Transverse colon (tissue), 4 donors: ENCODE results near the gene FAM89A. TPM values are rescaled to one million over a fixed set of nuclear protein-coding genes. Genes with fewer than 3 reads are reported as not detected.
"Not testable (repeated sequence)": the region's sequence is repeated elsewhere in the genome, so short reads cannot be mapped to it uniquely, and the experiment has no call there.

Experiments
- DNase-seq: peaks from one replicate; pipeline ENCODE4 v3.0.0-alpha.2; 2019
- H3K27ac ChIP-seq, 4 donors: fragments of 200-600 bp; sonication (generic); 2 replicates each; pipeline ENCODE4 v1.5.1; 2016 to 2018; ENCODE audit warnings: inconsistent platforms in 4 of 4
- H3K27me3 ChIP-seq: fragments of 200-600 bp; sonication (generic); 2 replicates; pipeline ENCODE4 v1.5.1; 2017; ENCODE audit warnings: inconsistent platforms
- H3K36me3 ChIP-seq, 4 donors: fragments of 200-600 bp; sonication (generic); 2 replicates each; pipeline ENCODE4 v1.5.1; 2017 to 2019; ENCODE audit warnings: inconsistent platforms in 4 of 4
- H3K4me1 ChIP-seq, 4 donors: fragments of 200-600 bp; sonication (generic); 2 replicates each; pipeline ENCODE4 v1.5.1; 2017 to 2020; ENCODE audit warnings: inconsistent platforms in 4 of 4
- H3K4me3 ChIP-seq, 4 donors: fragments of 200-600 bp; sonication (generic); 1 replicate in 1 of 4; 2 replicates in 3 of 4; pipeline versions ENCODE4 v1.5.1 to v1.6.1; 2017 to 2019; ENCODE audit warnings: inconsistent platforms in 4 of 4
- H3K9me3 ChIP-seq, 2 donors: fragments of 200-600 bp; sonication (generic); 2 replicates each; pipeline ENCODE4 v1.5.1; 2017 to 2019; ENCODE audit warnings: inconsistent platforms in 2 of 2
- CTCF ChIP-seq, 5 experiments: fragments of 200-600 bp in 3 of 5; fragments of 450-650 bp in 2 of 5; sonication (generic) in 3 of 5; IDR thresholded peaks; 1 replicate in 2 of 5; 2 replicates in 3 of 5; pipeline ENCODE4 v1.5.1; 2016 to 2017; ENCODE audit warnings: antibody characterized with exemption in 5 of 5, inconsistent platforms in 3 of 5, mild to moderate bottlenecking in 2 of 5, moderate library complexity in 1 of 5
- EP300 ChIP-seq: sonication (generic); formaldehyde crosslinking; IDR thresholded peaks from one replicate; pipeline ENCODE4 v1.6.1; 2017; ENCODE audit warnings: antibody characterized with exemption, low read depth
- POLR2A ChIP-seq: fragments of 450-650 bp; IDR thresholded peaks from one replicate; pipeline ENCODE4 v1.6.1; 2016; ENCODE audit warnings: antibody characterized with exemption, mild to moderate bottlenecking, moderate library complexity
- POLR2AphosphoS5 ChIP-seq, 3 donors: sonication (generic); formaldehyde crosslinking; IDR thresholded peaks; one replicate each; pipeline ENCODE4 v1.6.1; 2016; ENCODE audit warnings: antibody characterized with exemption in 3 of 3
- WGBS, 2 donors: methylation state at CpG; one replicate each; pipeline ENCODE4 v1.1.5; 2018; ENCODE audit warnings: low coverage in 1 of 2; 5-methylcytosine and 5-hydroxymethylcytosine counted together
- in situ Hi-C, 4 donors: fragments of 200-750 bp; cut with MboI; loops; one replicate each; pipeline versions ENCODE4 v1.15.0 to v1.15.1; 2017; ENCODE audit warnings: low sequenced_read_pairs in 3 of 4, low pct_ligation_motif_present in 1 of 4, low pct_unique_long_range_greater_than_20kb in 1 of 4
- intact Hi-C: fragments of 100-400 bp; cut with DNase I; formaldehyde crosslinking; loops from one replicate; pipeline ENCODE4 v1.15.1; 2023; ENCODE audit warnings: low total_unique reads
- total RNA-seq, 4 donors: library from RNA; depleted of rRNA; stranded (reverse); fragments of >200 nt; gene quantifications; one replicate each; pipeline ENCODE4 v1.1.0, GENCODE V29; 2016

Gene FAM89A
- total RNA-seq, 4 donors from 2014 or later: 3.3 to 10.7 (median 7.8) TPM

DNA sequence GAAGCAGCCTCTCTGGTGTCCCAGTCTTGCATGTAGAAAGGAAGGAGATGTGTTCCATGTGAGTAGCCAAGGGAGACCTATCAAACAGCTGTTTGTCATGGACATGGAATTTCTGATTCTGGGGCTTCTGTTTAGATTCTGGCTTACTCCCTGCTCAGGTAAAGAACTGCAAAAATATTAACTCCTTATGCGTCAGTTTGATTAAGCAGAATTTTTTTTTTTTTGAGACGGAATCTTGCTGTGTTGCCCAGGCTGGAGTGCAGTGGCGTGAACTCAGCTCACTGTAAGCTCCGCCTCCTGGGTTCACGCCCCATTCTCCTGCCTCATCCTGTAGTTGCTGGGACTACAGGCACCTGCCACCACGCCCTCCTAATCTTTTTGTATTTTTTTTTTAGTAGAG is 54.3 kb downstream of the FAM89A start:
- Histone ChIP-seq H3K27me3 (no peaks in the 10 kb centered on the region), H3K4me3 (no peak overlapping the region), H3K36me3 (peaks cover 0 to 18% (median 0%) of the 10 kb centered on the region in 4 donors), H3K27ac (peak overlapping the region; percentile 68 to 80 (median 74)), H3K9me3 (no peaks in the 10 kb centered on the region), H3K4me1 (peaks cover 3 to 52% (median 31%) of the 10 kb centered on the region in 4 donors)
- 52 to 59% methylated on average over 6 of the region's 6 CpGs for WGBS, 2 donors
- in situ Hi-C loops (no loop called here), intact Hi-C loops (no loop called here)
- DNase-seq: peak; percentile 71
- no peak for TF ChIP-seq CTCF (IDR thresholded peaks at IDR 0.05)
- no peak for TF ChIP-seq POLR2AphosphoS5 (IDR thresholded peaks at IDR 0.05)
- TF ChIP-seq EP300: no peak
- no peak for TF ChIP-seq POLR2A

DNA sequence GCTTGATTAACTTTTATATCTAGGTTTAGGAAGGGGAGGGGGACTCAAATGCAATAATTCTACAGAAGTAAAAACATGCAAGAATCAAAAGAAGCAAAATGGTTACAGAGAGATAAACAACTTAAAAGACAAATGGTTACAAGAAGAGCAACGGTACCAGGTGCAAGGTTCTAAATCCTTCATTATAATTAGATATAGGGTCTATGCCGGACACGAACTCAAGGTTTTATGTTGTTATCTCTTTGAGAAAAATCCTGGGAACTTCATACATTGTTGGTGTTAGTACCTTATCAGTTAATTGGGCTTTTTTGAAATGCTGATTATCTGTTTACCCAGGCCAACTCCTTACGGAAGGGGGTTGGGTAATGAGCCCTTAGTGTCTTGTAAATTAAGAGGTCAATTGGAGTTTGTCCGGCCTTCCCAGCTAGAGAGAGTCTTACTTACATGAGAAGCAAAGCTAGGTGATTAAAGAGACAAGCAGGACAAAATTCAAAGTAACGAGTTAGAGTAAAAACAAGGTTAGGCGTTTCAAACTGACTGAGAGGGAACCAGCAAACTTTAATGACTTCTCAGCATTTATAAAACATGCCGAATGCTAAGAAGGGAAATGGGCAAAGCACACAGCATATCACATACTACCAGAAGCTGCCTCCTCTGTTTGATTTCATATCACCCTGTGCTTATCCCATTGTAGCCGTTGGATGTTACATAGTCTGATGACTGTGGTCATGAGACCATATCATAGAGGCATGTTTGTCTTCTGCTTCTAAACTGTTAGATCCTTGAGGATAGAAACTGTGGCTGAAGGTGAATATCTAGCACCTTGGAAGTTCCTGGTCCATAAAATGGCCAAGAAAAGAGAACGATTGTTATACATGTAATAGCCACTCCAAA is 55.2 kb downstream of the FAM89A start:
- H3K4me3 ChIP-seq, H3K9me3 ChIP-seq, H3K27me3 ChIP-seq, in situ Hi-C loops, intact Hi-C loops, DNase-seq: not testable (repeated sequence)
- peak overlapping the region; percentile 68 to 80 (median 74) for H3K27ac ChIP-seq
- peaks cover 7 to 59% (median 35%) of the 10 kb centered on the region in 4 donors for H3K4me1 ChIP-seq
- WGBS, 2 donors: 43 to 50% methylated on average over 9 to 10 of the region's 10 CpGs
- H3K36me3 ChIP-seq: peaks cover 0 to 13% (median 0%) of the 10 kb centered on the region in 4 donors

GRCh38 chr1:230983811-230984210 is 56.2 kb downstream of the FAM89A start:
- DNase-seq: no peak
- no peak overlapping the region for H3K4me3 ChIP-seq
- H3K27ac ChIP-seq: peak overlapping the region in 3 of 4 donors; percentile 72 to 80 (median 77)
- intact Hi-C loops: no loop called here
- no peak for TF ChIP-seq POLR2A
- TF ChIP-seq CTCF (IDR thresholded peaks at IDR 0.05): no peak
- no peak for TF ChIP-seq POLR2AphosphoS5 (IDR thresholded peaks at IDR 0.05)
- TF ChIP-seq EP300: no peak
- in situ Hi-C loops: no loop called here
- WGBS, 2 donors: 83 to 94% methylated on average over 3 to 5 of the region's 5 CpGs
- H3K27me3 ChIP-seq: no peaks in the 10 kb centered on the region
- peaks cover 0 to 4% (median 0%) of the 10 kb centered on the region in 4 donors for H3K36me3 ChIP-seq
- H3K9me3 ChIP-seq: no peaks in the 10 kb centered on the region
- H3K4me1 ChIP-seq: peaks cover 10 to 65% (median 40%) of the 10 kb centered on the region in 4 donors

DNA sequence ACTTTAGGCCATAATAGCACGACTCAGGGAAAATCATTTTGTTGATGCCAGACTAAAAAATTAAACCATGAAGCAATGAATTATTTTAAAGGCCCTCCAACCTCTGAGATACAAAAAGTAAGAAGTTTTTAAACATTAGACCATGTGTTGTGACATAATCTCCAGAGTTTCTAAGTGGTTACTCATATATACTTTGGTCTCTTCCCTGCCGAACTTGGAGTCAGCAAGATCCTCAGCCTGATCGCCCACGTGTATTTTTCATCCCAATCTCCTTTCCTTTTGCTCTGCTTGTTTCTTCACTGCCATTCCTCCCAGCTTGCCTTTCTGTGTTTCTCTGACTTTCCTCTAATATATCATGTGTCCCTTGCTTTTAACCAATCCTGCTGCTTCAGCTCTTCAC is 57.4 kb downstream of the FAM89A start:
- Histone ChIP-seq H3K4me3 (no peak overlapping the region), H3K27me3 (no peaks in the 10 kb centered on the region), H3K27ac (peak overlapping the region in 1 of 4 donors; percentile 80), H3K9me3 (no peaks in the 10 kb centered on the region), H3K36me3 (peaks cover 0 to 4% (median 0%) of the 10 kb centered on the region in 4 donors), H3K4me1 (peaks cover 10 to 64% (median 43%) of the 10 kb centered on the region in 4 donors)
- intact Hi-C loops (no loop called here), in situ Hi-C loops (no loop called here)
- TF ChIP-seq POLR2A (no peak), EP300 (no peak), POLR2AphosphoS5 (IDR thresholded peaks at IDR 0.05) (no peak), CTCF (IDR thresholded peaks at IDR 0.05) (no peak)
- WGBS, 2 donors: 53 to 66% methylated on average over 4 of the region's 4 CpGs
- DNase-seq: no peak
